ENCODE measurements around the gene TBC1D10B.

Gene TBC1D10B

DNA sequence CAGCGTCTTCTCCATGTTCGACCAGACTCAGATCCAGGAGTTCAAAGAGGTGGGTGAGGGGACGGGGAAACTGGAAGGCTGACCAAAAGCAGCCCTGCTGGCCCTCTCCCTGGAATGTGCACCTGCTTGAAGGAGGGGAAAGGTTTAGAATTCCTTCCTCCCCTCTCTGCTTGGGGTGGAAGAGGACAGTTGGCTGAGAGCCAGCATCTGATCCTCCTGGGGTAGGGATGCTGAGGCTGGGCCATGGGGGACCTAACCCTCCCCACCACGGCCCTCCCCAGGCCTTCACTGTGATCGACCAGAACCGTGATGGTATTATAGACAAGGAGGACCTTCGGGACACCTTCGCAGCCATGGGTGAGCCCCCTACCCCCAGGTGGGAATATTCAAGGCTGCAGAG, 5.6 kb upstream of the TBC1D10B start:
- DNase-seq (ENCODE audit: extremely low read depth in 1 of 2, low read depth in 1 of 2), result no peak

DNA sequence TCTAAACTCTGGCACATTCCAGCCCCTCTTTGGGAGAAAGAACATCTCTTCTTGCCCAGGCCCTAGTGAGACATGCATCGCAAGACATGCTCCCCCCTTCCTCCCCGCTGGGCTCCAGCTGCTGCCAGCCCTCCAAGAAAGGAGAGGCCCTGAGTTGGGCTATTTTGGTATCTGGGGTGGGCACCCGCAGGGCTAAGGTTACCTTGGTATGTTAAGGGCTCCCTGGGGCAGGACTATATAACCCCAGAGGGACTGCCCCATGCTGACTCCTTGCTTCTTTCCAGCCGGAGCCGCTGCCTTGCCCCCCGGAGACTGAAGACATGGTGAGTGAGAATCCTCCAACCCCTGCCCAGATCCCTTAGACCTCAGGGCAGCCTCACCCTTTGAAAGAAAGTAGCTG, 4.2 kb upstream of the TBC1D10B start, which contains the start of gene MYL11:
TSS of gene MYL11 (plus strand) at position 265 of the 400 bp plus-strand sequence. CDS start at position 321, 56 bp downstream.
- DNase-seq (ENCODE audit: extremely low read depth in 1 of 2, low read depth in 1 of 2), result no peak

DNA sequence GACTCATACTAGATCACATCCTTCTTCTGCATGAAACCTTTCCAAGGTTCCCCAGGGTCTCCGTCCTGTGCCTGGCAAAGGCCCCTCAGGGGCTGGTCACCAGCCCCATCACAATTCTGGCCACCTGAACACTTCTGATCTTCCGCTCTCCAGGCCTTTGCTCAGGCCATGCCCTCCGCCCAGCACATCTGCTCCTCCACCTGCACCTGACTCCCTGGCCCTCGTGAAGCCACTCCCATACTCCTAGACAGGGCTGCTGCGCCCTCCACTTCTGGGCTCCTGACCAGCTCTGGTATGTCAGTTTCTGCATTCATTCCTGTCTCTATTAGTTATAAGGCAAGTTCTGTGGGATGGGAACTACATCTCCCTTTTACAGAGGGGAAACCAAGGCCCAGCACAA, 2.4 kb upstream of the TBC1D10B start:
- no peak for DNase-seq (ENCODE audit: extremely low read depth in 1 of 2, low read depth in 1 of 2)

DNA sequence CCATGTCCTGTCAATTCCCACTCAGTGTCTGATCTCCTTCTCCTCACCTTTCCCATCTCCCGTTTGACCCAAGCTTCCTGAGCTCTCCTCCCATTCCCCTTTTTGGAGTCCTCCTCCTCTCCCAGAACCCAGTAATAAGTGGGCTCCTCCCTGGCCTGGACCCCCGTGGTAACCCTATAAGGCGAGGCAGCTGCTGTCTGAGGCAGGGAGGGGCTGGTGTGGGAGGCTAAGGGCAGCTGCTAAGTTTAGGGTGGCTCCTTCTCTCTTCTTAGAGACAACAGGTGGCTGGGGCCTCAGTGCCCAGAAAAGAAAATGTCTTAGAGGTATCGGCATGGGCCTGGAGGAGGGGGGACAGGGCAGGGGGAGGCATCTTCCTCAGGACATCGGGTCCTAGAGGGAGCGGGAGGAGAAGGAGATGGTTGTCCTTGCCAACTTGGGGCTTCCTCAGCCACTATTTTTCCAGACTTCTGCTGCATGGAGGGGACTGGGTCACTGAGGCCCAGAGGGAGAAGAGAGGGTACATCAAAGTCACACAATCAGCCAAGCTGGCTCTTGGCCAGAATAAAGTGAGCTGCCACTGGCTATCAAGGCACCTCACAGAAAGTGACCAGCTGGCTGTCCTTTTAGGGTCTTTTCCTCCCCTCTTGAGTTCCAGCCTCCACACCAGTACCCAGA, 1.9 kb upstream of the TBC1D10B start:
- DNase-seq (ENCODE audit: extremely low read depth in 1 of 2, low read depth in 1 of 2), result no peak

DNA sequence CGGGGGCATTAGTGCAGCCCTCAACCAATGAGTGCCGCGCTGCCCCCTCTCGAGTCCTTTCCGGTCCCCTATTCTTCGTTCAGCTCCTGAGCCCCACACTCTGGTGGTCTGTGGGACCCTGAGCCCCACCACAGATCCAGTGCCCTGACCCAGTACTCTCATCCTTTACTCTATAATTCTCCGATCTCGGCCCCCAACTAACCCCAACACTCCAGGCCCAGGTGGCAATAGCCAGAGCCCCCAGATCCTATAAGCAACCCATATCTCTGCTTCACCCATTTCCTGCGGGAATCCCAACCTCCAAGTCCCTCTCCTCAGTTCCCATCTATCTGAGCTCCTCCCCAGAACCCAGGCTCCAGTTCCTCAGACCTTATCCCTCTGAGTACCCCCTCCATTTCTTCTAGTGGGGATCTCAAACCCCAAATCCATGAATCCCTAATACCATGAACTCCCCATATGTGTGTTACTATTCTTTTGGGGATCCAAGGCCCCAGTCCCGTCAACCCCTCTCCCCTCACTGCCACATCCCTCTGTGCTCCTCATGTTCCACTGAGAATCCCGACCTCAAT, 1.0 kb upstream of the TBC1D10B start:
- DNase-seq (ENCODE audit: extremely low read depth in 1 of 2, low read depth in 1 of 2), result no peak

DNA sequence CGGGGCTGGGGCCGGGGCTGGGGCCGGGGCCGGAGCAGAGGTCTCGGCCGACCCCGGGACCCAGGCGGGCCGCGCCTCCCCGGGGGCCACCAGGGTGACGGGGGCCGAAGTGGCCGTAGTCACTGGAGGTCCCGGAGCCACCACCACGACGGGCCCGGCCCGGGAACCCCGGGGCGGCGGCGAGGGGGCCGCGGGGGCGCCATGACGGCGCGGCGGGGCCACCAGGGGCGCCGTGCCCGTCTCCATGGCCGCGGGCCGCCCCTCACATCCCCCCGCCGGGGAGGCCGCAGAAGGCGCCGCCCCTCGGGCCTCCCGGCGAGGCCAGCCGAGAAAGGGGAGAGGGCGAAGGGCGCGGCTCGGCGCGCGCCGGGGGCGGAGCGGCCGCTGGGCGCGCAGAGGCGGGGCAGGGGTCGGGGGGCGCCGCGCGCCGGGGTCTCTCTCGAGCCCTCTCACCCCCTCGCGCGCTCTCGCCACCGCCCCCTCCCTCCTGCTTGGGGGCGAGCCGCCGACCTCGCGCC, 297 bp downstream of the TBC1D10B start:
- DNase-seq (ENCODE audit: extremely low read depth in 1 of 2, low read depth in 1 of 2), result no peak

DNA sequence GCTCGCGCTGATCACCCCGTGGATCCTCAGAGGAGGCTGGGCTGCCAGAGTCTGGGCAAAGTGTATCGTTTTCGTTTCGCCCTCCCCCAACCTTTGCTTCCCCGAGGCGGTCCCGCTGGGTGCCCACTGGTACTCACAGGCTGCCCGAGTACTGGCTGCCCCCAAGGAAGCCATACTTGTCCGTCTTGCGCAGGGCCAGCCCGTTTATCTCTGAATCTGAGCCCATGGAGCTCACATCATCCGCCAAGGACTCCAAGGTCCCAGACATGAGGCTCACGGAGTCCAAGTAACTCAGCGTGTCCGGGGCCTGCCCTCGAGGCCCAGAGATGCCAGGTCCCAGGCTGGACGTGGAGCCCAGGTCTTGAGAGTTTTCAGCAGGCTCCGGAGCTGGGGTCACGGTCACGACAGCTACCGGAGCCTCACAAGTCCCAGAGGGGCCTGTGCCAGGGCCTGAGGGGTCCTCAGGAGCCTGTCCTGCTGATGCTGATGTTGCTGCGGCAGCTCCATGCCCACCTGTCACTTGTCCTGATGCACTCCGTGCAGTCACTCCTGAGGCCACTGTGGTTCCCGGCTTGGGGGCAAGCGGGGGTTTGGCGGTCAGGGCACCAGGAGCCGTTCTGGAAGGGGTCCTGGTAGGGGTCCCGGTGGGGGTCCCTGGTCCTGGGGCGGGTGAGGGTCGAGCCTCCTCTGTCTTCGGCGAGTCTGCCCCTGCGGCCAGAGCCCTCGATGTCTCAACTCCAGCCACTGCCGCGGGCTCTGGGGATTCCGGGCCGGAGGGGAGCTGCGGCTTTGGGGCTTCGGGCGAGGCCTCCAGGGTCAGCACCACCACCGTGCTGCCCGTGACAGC, 980 bp downstream of the TBC1D10B start:
- no peak for DNase-seq (ENCODE audit: extremely low read depth in 1 of 2, low read depth in 1 of 2)

DNA sequence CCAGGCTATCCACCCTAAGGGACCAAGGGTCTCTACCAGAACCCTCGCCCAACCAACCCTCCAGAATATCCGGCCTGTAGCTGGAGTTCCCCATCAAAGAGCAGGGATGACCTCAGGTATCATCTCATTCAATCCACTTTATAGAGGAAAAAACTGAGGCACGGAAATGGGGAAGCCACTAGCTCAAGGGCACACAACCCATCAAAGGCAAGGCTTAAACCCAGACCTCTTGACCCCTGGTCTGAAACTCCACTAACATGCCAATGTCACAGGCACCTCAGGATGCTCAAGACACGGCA, 1.6 kb downstream of the TBC1D10B start:
- no peak for DNase-seq (ENCODE audit: extremely low read depth in 1 of 2, low read depth in 1 of 2)

DNA sequence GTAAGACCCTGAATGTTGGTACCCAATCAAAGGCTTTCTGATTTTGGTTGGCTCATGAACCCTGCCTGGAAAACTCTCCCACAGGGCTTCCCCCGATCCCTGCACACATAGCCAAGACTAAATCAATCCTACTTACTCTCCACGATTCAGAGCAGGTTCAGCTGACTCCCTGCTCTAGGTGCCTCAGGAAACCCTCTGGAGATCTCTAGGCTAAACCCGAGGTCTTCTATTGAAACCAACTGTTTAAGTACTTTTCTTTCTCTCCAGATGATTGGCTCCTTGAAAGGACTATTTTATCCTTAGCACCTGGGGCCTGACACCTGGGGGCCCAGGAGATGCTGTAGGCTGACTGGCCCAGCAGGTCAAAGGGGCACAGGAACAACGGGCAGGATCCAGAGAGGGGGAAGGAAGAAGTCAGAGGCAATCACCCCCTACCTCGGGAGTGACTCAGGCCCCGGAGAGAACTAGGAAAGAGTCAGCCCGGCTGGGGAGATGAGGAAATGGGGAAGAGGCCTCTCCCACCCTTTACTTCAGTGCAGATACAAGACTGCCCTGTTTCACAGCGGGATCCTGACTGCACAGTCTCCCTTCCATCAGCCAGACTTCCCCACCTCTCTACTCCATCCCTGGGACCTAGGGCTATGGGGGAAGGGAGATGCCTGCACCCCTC, 2.0 kb downstream of the TBC1D10B start:
- DNase-seq (ENCODE audit: extremely low read depth in 1 of 2, low read depth in 1 of 2), result no peak

DNA sequence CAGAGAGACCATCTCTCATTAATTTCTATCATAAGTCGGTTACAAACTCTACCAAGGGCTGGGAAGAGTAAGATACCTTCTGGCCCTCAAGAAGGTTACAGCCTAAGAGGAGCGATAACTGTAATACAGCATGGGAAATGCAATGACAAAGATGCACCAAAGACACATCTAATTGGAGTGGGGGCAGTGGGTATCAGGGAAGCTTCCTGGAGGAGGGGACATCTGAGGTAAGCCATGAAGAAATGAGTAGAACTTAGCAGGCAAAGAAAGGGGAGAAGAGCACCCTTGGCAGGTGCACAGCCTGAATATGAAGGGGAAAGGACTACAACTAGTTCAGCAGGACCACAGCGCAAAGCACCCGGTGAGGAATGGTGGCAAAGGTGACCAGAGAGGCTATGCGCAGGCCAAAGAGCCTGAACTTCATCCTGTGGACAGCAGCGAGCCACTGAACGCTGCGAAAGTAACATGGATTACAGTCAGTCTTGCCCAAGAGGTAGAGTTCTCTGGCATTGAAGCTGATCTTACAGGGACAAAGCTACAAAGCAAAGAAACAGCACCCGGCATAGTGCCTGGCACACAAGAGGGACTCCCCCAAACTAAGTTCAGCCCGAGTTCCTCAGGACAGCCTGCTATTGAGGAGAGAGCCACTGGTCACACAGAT, 2.8 kb downstream of the TBC1D10B start:
- DNase-seq (ENCODE audit: extremely low read depth in 1 of 2, low read depth in 1 of 2), result no peak

DNA sequence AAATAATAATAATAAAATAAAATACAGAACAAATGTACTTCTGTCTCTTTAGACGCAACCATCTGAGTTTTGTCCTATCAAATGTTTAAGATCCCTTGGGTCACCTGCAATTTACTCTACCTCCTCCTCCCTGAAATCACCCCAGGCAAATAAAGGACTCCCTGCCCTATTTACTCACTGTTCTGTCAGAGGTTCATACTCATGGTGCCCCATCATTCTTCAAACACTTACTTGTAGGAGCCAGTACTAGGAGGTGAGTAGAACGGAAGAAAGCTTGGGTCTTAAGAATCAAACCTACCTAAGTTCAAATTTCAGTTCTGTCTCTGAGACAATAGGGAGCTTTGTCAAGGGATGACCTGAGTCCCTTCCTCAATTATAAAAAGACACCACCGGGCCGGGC, 3.8 kb downstream of the TBC1D10B start:
- DNase-seq (ENCODE audit: extremely low read depth in 1 of 2, low read depth in 1 of 2), result no peak

DNA sequence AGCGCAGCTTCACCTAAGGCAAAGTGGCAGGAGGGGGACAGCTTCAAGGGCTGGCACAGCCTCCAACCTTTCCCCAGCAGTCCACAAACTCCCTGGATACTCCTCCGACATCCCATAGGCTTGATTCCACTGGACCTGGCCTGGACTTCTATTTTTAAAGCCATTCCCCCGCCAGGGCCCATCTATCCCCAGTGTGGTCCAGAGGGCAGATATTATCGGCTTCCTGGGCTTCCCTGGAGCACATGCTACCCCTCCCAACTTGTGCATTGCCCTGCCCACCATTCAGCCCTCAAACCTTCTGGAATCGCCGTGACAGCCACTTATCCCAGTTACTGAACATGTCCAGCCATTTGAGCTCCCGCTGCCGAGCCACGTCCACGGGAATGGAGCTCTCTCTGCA, 5.1 kb downstream of the TBC1D10B start:
- DNase-seq (ENCODE audit: extremely low read depth in 1 of 2, low read depth in 1 of 2), result no peak

DNA sequence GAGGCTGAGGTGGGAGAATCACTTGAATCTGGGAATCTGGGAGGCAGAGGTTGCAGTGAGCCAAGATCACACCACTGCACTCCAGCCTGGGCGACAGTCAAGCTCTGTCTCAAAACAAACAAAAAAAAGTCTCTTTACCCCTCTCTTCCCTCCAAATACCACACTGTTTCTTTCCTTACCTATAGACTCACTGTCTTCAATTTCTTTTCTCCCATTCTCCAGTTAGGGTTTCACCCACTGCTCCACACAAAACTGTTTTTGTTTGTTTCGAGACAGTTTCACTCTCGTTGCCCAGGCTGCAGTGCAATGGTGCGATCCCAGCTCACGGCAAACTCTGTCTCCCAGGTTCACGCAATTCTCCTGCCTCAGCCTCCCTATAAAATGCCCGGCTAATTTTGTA, 9.1 kb downstream of the TBC1D10B start:
- no peak for DNase-seq (ENCODE audit: extremely low read depth in 1 of 2, low read depth in 1 of 2)

DNA sequence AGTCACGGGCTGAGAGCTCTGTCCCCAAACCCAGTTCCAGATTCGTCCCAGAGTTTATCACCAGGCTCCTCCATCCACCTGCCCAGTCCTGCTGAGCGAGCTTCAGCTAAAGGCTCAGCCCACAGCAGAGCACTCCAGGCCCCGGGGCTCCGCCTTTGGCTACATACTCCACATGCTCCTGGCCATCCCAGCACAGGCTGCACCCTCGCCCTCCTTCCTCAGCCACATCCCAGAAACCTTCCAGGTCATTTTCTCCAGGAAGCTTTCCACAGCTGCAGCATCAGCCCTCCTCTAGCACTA, 10.5 kb downstream of the TBC1D10B start:
- no peak for DNase-seq (ENCODE audit: extremely low read depth in 1 of 2, low read depth in 1 of 2)

DNA sequence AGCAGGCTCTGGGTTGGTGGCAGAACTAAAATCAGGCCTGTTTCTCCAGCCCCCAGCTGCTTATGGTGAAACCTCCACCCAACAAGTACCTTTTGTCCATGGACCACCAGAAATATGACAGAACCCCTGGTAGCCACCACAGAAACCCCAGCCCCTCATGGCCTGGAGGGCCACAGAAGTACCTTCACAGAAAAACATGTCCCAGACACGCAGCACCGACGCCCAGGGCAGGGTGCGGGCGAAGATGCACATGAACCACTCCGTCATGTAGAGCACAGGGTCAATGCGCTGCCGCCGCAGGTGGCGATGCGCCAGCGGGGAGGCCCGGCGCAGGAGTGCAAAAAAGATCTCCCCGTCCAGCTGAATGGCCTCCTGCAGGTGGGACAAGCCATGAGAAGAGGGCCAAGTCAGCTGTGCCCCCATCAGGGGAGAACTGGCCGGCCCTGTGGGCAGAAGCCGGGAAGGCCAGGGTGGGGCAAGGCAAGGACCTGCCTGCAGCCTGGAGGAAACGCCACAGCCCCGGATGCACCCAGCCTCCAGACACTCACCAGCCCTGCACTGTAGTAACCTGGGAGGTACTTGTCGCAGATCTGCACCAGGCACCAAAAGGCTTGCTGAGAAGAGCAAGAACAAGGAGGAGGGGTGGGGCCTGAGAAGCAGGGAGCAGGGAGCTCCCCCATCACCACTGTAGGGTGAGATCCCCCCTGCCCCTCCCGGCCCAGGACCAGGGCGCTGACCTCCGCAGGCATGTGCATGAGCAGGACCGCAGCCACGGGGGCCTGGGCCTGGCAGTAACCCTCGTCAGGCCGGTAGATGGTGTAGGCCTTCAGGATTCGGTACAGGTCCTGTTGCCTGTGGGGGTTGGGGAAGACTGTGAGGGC, 11.1 kb downstream of the TBC1D10B start:
- DNase-seq (ENCODE audit: extremely low read depth in 1 of 2, low read depth in 1 of 2), result no peak

DNA sequence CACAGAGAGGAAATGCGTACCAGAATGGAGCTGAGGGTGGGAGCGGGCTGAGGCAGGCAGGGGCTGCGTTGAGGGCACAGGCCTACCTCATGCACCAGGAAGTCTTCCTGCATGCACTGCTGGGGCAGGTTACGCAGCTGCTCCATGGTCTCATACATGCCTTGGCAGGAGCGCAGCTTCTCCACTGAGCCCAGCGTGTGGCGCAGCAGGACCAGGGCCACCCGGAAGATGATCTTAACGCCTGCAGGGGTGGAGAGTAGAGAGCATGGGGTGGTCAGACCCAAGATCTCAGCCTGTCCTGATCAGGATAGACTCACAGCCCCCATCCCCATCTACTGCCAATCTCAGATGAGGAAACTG, 11.7 kb downstream of the TBC1D10B start:
- no peak for DNase-seq (ENCODE audit: extremely low read depth in 1 of 2, low read depth in 1 of 2)

DNA sequence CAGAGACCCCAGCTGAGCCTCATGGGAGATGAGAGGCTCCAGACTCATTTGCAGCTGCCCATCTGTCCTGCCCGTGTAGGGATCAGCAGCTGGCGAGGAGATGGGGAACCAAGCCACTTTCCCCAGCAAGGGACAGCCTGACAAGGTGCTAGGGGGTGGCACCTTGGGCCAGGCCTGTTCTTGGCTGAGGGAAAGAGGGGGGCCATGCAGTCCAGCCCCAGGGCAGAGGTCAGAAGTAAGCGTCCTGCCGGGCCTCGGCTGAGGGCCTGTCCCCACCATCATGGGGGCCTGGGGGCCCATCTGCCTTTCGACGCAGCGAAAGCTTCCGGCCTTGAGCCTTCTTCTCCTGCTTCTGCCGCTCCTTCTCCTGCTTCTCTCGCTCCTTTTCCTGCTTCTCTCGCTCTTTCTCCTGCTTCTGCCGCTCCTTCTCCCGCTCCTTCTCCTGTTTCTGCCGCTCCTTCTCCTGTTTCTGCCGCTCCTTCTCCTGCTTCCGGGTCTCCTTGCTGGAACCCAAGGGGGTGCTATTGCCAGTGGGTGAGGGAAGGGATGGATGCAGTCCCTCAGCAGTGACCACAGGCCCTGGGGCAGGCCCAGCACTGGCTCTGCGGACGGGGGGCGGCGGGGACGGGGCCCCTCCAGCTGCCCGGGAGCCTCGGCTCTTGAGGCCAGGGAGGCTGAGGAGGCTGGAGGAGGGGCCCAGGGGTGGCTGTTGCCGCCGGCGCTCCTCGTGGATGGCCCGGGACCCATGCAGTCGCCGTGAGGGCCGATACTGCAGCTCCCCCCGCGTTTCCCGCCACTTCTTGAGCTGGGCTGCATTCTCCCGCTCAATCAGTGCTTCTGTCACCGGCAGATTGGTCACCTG, 12.3 kb downstream of the TBC1D10B start:
- no peak for DNase-seq (ENCODE audit: extremely low read depth in 1 of 2, low read depth in 1 of 2)

DNA sequence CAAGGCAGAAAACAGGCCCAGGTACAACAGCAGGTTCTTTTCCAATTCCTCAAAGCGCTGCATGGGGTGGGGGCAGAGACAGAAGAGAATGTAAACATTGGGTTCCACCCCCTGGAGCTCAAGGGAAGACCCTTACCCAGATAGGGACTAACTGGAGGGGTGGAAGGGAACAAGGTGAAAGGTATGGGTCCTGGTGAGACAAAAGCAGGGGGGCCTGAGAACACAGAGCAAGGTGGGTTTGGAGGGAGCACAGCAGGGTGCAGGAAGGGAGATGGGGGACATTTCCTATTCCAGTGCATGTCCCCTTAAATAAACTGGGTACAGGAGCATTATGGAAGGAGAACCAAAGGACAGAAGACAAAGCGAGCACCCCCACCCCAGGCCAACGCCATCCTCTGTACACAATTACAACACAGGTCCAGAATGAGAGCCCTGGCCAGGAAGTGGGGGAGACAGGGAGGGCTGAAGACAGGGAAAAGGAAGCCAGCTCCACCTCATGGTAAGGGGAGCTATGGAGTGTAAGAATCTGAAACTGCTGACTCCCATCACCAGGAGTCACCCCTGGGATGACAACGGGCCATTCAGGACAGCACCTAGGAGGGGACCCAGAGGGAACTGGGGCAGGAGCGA, 13.1 kb downstream of the TBC1D10B start:
- DNase-seq (ENCODE audit: extremely low read depth in 1 of 2, low read depth in 1 of 2), result no peak
